GM15510 (cell line): ENCODE measurements around the gene ARVCF.

Experiments
- POLR2A ChIP-seq: IDR thresholded peaks from 3 replicates; pipeline ENCODE4 v1.6.1; 2011; ENCODE audit warnings: borderline replicate concordance; ENCODE audit not compliant: insufficient read length; ENCODE audit errors: extremely low read depth

ARVCF gene

GRCh38 chr22:20016734-20017621 lies at the start of gene ARVCF:
TSS of gene ARVCF (minus strand) at chr22:20016823. CDS start at chr22:19990794, 26,029 bp downstream.
- no peak for TF ChIP-seq POLR2A

GRCh38 chr22:20065896-20066616 lies 49.4 kb upstream of the ARVCF start:
- TF ChIP-seq POLR2A: no peak

GRCh38 chr22:20064545-20065262 lies 48.1 kb upstream of the ARVCF start:
- no peak for TF ChIP-seq POLR2A

GRCh38 chr22:20064140-20064480 lies 47.5 kb upstream of the ARVCF start:
- TF ChIP-seq POLR2A: no peak

- no peak for TF ChIP-seq POLR2A
Measured at GRCh38 chr22:20063271-20064139, 46.9 kb upstream of the ARVCF start.

- TF ChIP-seq POLR2A: no peak
Measured at GRCh38 chr22:20062766-20063083, 46.1 kb upstream of the ARVCF start.

GRCh38 chr22:20062043-20062765 lies 45.6 kb upstream of the ARVCF start:
- TF ChIP-seq POLR2A: no peak

- TF ChIP-seq POLR2A: no peak
Measured at GRCh38 chr22:20061481-20061861, 44.8 kb upstream of the ARVCF start.

GRCh38 chr22:20060700-20061480 lies 44.3 kb upstream of the ARVCF start:
- no peak for TF ChIP-seq POLR2A

- TF ChIP-seq POLR2A: no peak
Measured at GRCh38 chr22:20058989-20059770, 42.6 kb upstream of the ARVCF start.

GRCh38 chr22:20057596-20058268 lies 41.1 kb upstream of the ARVCF start:
- no peak for TF ChIP-seq POLR2A

GRCh38 chr22:20056696-20057386 lies 40.2 kb upstream of the ARVCF start:
- no peak for TF ChIP-seq POLR2A

- no peak for TF ChIP-seq POLR2A
Measured at GRCh38 chr22:20056161-20056560, 39.5 kb upstream of the ARVCF start.
